Ishikawa (cell line): ENCODE results near the gene KLHL2.

ENCODE experiments used
- CREB1 ChIP-seq: IDR thresholded peaks from 2 replicates; pipeline ENCODE4 v1.6.1; 2012; ENCODE audit warnings: low read depth
- EGR1 ChIP-seq: IDR thresholded peaks from 2 replicates; pipeline ENCODE4 v1.6.1; 2012
- EP300 ChIP-seq: IDR thresholded peaks from 2 replicates; pipeline ENCODE4 v1.6.1; 2012; ENCODE audit warnings: borderline replicate concordance
- FOXM1 ChIP-seq: IDR thresholded peaks from 2 replicates; pipeline ENCODE4 v1.6.1; 2012; ENCODE audit warnings: low read depth, borderline replicate concordance
- NFIC ChIP-seq: IDR thresholded peaks from 2 replicates; pipeline ENCODE4 v1.6.1; 2012
- REST ChIP-seq: IDR thresholded peaks from 2 replicates; pipeline ENCODE4 v1.6.1; 2012; ENCODE audit warnings: low read depth, mild to moderate bottlenecking
- TAF1 ChIP-seq: IDR thresholded peaks from 2 replicates; pipeline ENCODE4 v1.6.1; 2012; ENCODE audit warnings: low read depth, mild to moderate bottlenecking
- YY1 ChIP-seq: IDR thresholded peaks from 2 replicates; pipeline ENCODE4 v1.6.1; 2012; ENCODE audit warnings: low read depth

- TF ChIP-seq NFIC = no peak
- no peak for TF ChIP-seq TAF1
- no peak for TF ChIP-seq CREB1
- TF ChIP-seq EP300 = no peak
- TF ChIP-seq REST = no peak
- no peak for TF ChIP-seq FOXM1
- TF ChIP-seq YY1 = no peak
- no peak for TF ChIP-seq EGR1
These were observed 3.6 kb upstream of the KLHL2 start for GRCh38 chr4:165203541-165204461.
